Skin epidermis (tissue), 12 donors: ENCODE results near the gene MYDGF.

Experiments
- H3K27ac ChIP-seq, 21 experiments: fragments of 200-600 bp; sonication (generic) in 11 of 21; one replicate each; pipeline ENCODE4 v1.5.0; 2020; ENCODE audit warnings: mild to moderate bottlenecking in 3 of 21, inconsistent platforms in 2 of 21, moderate library complexity in 2 of 21
- H3K4me3 ChIP-seq, 7 experiments: fragments of 200-600 bp; sonication (generic) in 2 of 7; one replicate each; pipeline ENCODE4 v1.5.0; 2020; ENCODE audit warnings: inconsistent platforms in 2 of 7, mild to moderate bottlenecking in 2 of 7, moderate library complexity in 1 of 7

The MYDGF gene

DNA sequence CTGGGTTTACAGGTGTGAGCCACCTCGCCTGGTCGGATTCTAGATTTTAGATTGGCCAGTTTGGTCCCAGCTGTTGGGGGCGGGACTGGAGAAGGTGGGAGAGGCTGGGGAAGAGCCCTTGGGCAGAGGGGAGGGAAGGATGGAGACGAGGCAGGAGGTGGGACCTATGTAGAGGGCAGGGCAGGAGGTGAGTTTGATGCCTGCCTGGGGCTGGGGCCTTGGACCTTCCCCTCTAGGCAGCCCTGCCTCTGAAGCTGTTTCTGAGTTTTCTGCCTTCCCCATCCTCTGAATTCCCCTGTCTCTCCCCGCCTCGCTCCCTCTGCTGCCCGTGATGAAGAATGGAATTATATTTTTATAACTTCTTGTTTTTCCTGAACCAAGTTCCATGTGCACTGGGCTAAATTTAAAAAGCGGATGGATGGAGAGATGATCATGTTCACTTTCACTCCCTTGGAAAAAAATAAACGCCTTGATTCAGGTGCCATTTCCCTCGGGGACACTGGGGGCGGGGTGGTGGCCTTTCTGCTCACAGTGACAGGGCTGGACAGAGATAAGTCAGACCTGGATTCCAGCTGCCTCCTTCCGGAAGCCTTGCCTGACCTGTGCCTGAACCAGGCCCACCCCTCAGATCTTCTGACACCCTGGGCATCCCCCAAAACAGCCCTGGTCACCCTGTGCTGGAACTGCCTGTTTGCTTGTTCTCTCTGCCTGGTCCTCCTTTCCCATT lies 47.3 kb downstream of the MYDGF start:
- no peak overlapping the region for H3K27ac ChIP-seq
- no peak overlapping the region for H3K4me3 ChIP-seq

DNA sequence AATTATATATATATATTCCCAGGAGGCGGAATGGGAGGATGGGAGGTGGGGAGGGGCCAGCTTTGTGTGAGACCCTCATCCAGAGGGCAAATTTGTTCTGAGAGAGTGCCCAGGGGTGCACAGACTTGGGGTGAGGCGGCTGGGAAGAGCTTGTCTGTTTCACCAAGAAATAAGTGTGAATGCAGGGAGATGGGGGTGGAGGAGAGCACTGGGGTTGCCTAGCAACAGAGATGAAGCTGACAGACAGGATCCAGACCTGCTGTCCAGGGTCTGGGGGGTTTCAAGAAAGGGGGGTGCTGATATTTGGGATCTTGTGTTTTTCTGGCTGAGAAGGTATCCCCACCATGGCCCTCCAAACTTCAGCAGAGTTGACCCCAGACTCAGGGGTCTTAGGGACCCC lies 49.5 kb downstream of the MYDGF start:
- no peak overlapping the region for H3K4me3 ChIP-seq
- no peak overlapping the region for H3K27ac ChIP-seq

DNA sequence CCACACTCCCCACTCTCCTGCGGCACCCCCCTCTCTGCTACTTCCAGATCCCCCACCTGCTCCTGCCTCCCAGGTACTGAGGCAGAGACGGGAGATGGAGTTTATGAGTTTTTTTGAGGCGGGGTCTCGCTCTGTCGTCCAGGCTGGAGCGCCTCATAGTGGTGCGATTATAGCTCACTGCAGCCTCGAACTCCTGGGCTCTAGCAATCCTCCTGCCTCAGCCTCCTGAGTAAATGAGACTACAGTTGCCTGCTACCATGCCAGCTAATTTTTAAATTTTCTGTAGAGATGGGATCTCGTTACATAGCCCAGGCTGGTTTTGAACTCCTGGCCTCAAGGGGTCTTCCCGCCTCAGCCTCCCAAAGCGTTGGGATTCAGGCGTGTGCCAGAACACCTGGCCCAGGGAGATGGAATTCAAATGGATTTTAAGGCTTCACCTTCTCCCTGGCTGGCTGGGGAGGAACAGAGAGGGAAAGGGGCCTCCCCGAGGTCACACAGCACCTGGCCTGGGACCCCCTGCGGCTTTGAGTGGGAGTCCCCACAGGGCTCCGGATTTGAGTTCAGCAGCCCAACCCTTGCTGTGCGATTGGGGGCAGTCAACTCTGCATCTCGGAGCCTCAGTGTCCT lies 50.4 kb downstream of the MYDGF start:
- Histone ChIP-seq H3K27ac (no peak overlapping the region), H3K4me3 (no peak overlapping the region)

DNA sequence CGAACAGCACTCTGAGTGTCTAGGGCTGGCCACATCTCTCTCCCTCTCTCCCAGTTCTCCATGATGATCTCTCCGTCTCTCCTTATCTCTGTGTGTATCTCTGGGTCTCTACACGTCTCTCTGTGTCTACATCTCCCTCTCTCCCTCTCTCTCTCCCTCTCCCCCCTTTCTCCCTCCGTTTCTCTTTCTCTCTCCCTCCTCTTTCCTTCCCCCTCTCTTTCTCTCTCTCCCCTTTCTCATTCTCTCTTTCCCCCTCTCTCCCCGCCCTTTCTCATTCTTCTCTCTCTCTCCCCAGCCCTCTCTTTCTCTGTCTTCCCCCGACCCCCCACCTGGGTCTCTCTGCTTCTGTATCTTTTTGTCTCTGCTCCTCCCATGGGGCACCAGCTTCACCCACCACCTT lies 52.1 kb downstream of the MYDGF start:
- no peak overlapping the region for H3K27ac ChIP-seq
- no peak overlapping the region for H3K4me3 ChIP-seq

DNA sequence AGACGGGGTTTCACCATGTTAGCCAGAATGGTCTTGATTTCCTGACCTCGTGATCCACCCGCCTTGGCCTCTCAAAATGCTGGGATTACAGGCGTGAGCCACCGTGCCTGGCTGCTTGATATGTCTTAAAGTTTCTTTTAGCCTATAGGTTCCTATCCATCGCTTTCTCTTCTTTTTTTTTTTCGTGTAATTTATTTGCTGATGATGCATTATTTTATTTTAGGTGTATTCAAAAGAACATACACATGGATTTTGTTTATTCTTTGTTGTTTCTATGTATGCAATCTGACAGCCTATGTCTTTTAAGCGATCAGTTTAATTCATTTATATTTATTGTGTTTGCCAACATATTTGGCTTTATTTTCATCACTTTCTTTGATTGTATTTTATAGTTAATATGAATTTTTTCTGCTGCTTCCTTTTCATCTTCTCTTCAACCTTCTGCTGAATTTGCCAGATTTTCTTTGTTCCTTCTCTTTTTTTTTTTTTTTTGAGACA lies 56.8 kb downstream of the MYDGF start:
- Histone ChIP-seq H3K4me3 (no peak overlapping the region), H3K27ac (no peak overlapping the region)

DNA sequence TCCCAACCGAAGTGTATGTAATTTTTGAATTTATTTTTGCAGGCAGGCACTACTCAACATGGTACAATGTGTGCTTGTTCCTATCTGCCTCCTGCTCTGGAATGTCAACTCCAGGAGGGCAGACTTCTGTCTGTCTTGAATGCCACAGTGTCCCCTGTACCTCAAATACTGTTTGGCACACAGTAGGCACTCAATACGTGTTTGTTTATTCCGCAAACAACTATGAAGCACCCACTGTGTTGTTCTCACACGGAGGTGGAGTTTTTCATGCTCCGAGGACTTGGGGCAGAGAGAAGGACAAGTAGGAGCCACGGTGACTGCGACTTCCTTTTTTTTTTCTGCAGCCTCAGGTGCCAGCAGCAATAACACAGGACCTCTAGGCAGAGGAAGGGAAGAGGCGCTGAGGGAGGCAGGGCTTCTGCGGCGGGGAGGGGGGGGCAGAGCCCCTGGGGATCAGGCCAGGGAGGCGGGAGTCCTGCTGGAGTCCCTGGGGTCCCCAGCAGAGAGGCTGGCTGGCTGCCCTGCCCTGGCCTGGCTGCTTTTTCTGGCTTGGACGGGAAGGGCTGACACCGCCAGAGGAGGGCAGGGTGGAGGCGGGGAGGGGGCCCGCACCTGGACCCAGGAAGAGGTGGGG lies 60.1 kb downstream of the MYDGF start:
- no peak overlapping the region for H3K4me3 ChIP-seq
- H3K27ac ChIP-seq = no peak overlapping the region
